HG02884 (cell line): Measurements from ENCODE around the gene TMEM117.
"Not testable (repeated sequence)": the region's sequence is repeated elsewhere in the genome, so short reads cannot be mapped to it uniquely, and the experiment has no call there.

Experiments used
- ATAC-seq: cut with Tn5 transposase; IDR thresholded peaks from one replicate; pipeline ENCODE4 v1.9.1; 2021; ENCODE audit warnings: mild to moderate bottlenecking, moderate library complexity; ENCODE audit not compliant: unreplicated experiment

TMEM117 gene

GRCh38 chr12:44362947-44363346, 527.1 kb downstream of the TMEM117 start:
- no peak for ATAC-seq

GRCh38 chr12:44367136-44367535, 531.3 kb downstream of the TMEM117 start:
- ATAC-seq = no peak

- ATAC-seq = no peak
Observed at GRCh38 chr12:44367916-44368315, 532.0 kb downstream of the TMEM117 start.

- ATAC-seq = no peak
Observed at GRCh38 chr12:44369998-44370397, 534.1 kb downstream of the TMEM117 start.

GRCh38 chr12:44370982-44371381, 535.1 kb downstream of the TMEM117 start:
- no peak for ATAC-seq

- no peak for ATAC-seq
Observed at GRCh38 chr12:44372259-44372658, 536.4 kb downstream of the TMEM117 start.

GRCh38 chr12:44375694-44376093, 539.8 kb downstream of the TMEM117 start:
- ATAC-seq = no peak

- ATAC-seq = no peak
Observed at GRCh38 chr12:44377443-44378187, 541.7 kb downstream of the TMEM117 start.

- not testable (repeated sequence) for ATAC-seq
Observed at GRCh38 chr12:44379113-44379512, 543.2 kb downstream of the TMEM117 start.

- ATAC-seq = no peak
Observed at GRCh38 chr12:44379831-44380230, 544.0 kb downstream of the TMEM117 start.

GRCh38 chr12:44380861-44381260, 545.0 kb downstream of the TMEM117 start:
- no peak for ATAC-seq

- ATAC-seq = no peak
Observed at GRCh38 chr12:44381341-44381740, 545.5 kb downstream of the TMEM117 start.

- ATAC-seq = no peak
Observed at GRCh38 chr12:44384136-44384535, 548.3 kb downstream of the TMEM117 start.

- no peak for ATAC-seq
Observed at GRCh38 chr12:44385964-44386363, 550.1 kb downstream of the TMEM117 start.

- ATAC-seq = no peak
Observed at GRCh38 chr12:44387581-44387980, 551.7 kb downstream of the TMEM117 start.

- no peak for ATAC-seq
Observed at GRCh38 chr12:44389038-44389437, 553.2 kb downstream of the TMEM117 start.

GRCh38 chr12:44389896-44390295, 554.0 kb downstream of the TMEM117 start:
- ATAC-seq = no peak

GRCh38 chr12:44397631-44398030, 561.8 kb downstream of the TMEM117 start:
- no peak for ATAC-seq

- ATAC-seq = no peak
Observed at GRCh38 chr12:44403185-44403584, 567.3 kb downstream of the TMEM117 start.

- ATAC-seq = no peak
Observed at GRCh38 chr12:44405297-44405696, 569.4 kb downstream of the TMEM117 start.

- no peak for ATAC-seq
Observed at GRCh38 chr12:44422559-44422958, 586.7 kb downstream of the TMEM117 start.

GRCh38 chr12:44428825-44429224, 592.9 kb downstream of the TMEM117 start:
- peak; percentile 32 for ATAC-seq
